MM.1S (cell line): ENCODE results near the gene CCDC9.

Experiments
- DNase-seq: peaks from one replicate; pipeline ENCODE4 v3.0.0-alpha.2; 2015
- H2AFZ ChIP-seq: fragments of 300-600 bp; sonication (generic); 2 replicates; pipeline ENCODE4 v1.6.0; 2016; ENCODE audit warnings: antibody characterized with exemption, low read length
- H3F3A ChIP-seq: fragments of 300-600 bp; sonication (generic); 2 replicates; pipeline ENCODE4 v1.6.1; 2016; ENCODE audit warnings: mild to moderate bottlenecking, antibody characterized with exemption, low read length, moderate library complexity, mixed read lengths; ENCODE audit not compliant: insufficient read depth
- H3K27ac ChIP-seq: fragments of 300-600 bp; sonication (generic); 2 replicates; pipeline ENCODE4 v1.5.1; 2016; ENCODE audit warnings: mild to moderate bottlenecking, low read length
- H3K27me3 ChIP-seq: fragments of 300-600 bp; sonication (generic); replicated peaks from 2 replicates; pipeline ENCODE4 v1.6.0; 2016; ENCODE audit warnings: low read length; ENCODE audit not compliant: insufficient read depth
- H3K36me3 ChIP-seq: fragments of 300-600 bp; sonication (generic); replicated peaks from 2 replicates; pipeline ENCODE4 v1.6.1; 2016; ENCODE audit warnings: mild to moderate bottlenecking, low read length, mixed read lengths; ENCODE audit not compliant: insufficient read depth
- H3K4me1 ChIP-seq: fragments of 300-600 bp; sonication (generic); 2 replicates; pipeline ENCODE4 v1.6.1; 2016; ENCODE audit warnings: low read length, mixed read lengths
- H3K4me2 ChIP-seq: fragments of 300-600 bp; sonication (generic); 2 replicates; pipeline ENCODE4 v1.6.0; 2016; ENCODE audit warnings: low read depth, low read length
- H3K4me3 ChIP-seq: fragments of 300-600 bp; sonication (generic); 2 replicates; pipeline ENCODE4 v1.5.1; 2016; ENCODE audit warnings: low read length, mixed read lengths
- H3K79me2 ChIP-seq: fragments of 300-600 bp; sonication (generic); 2 replicates; pipeline ENCODE4 v1.6.1; 2016; ENCODE audit warnings: mixed run types, low read length, mixed read lengths
- H3K9ac ChIP-seq: fragments of 300-600 bp; sonication (generic); 2 replicates; pipeline ENCODE4 v1.6.1; 2016; ENCODE audit warnings: low read length, mixed read lengths
- H3K9me2 ChIP-seq: fragments of 300-600 bp; sonication (generic); replicated peaks from 2 replicates; pipeline ENCODE4 v1.6.1; 2016; ENCODE audit warnings: mild to moderate bottlenecking, low read length, mixed read lengths; ENCODE audit not compliant: insufficient read depth
- H3K9me3 ChIP-seq: fragments of 300-600 bp; sonication (generic); replicated peaks from 2 replicates; pipeline ENCODE4 v1.6.1; 2016; ENCODE audit warnings: mild to moderate bottlenecking, low read length, mixed read lengths; ENCODE audit not compliant: insufficient read depth
- H4K20me1 ChIP-seq: fragments of 300-600 bp; sonication (generic); 2 replicates; pipeline ENCODE4 v1.6.1; 2016; ENCODE audit warnings: mild to moderate bottlenecking, low read length, moderate library complexity, mixed read lengths; ENCODE audit not compliant: insufficient read depth
- EZH2 ChIP-seq: fragments of 300-600 bp; sonication (generic); optimal IDR thresholded peaks from 2 replicates; pipeline ENCODE3; 2017; ENCODE audit warnings: low read depth, mild to moderate bottlenecking, antibody characterized with exemption, low read length, mixed read lengths
- EZH2phosphoT487 ChIP-seq: fragments of 300-600 bp; sonication (generic); IDR thresholded peaks from 2 replicates; pipeline ENCODE4 v1.6.1; 2018; ENCODE audit warnings: antibody characterized with exemption, low read length
- TF ChIP-seq, protein P1 (sequence below): fragments of 300-600 bp; sonication (generic); IDR thresholded peaks from 2 replicates; pipeline ENCODE4 v1.5.1; 2016; ENCODE audit warnings: antibody characterized with exemption, low read length, mixed read lengths

Gene CCDC9

DNA sequence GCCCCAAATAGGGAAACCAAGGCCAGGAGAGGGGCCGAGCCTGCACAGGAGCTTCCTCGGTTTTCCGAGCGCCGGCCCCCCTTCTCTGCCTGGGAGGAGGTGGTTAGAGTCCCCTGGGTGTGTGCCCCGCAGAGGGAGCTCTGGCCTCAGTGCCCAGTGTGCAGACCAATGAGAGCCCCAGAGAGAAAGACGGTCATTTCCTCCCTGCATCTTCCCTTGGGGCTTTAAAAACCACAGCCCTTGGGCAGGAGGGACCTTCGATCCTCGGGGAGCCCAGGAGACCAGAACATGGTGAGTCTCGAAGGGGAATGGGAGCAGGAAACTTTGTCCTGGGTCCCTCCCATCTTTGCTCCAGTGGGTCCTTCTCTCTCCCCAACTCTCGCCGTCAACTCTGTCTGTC is 53.3 kb downstream of the CCDC9 start, which contains the start of gene C5AR1:
Gene C5AR1, plus strand, starts transcription at position 254 of the 400 bp plus-strand sequence. Its CDS starts 35 bp downstream, at position 289.
- no peak for DNase-seq
- no peak within 1 kb of the TSS for H3K27ac ChIP-seq
- H3K9me3 ChIP-seq = no peaks in the 10 kb centered on the region
- no peaks in the 10 kb centered on the region for H3F3A ChIP-seq
- H3K79me2 ChIP-seq = no peaks in the 10 kb centered on the region
- no peak within 1 kb of the TSS for H3K4me3 ChIP-seq
- H3K4me2 ChIP-seq = no peak within 1 kb of the TSS
- H4K20me1 ChIP-seq = no peaks in the 10 kb centered on the region
- H3K36me3 ChIP-seq = no peaks in the 10 kb centered on the region
- no peak within 1 kb of the TSS for H3K9ac ChIP-seq
- H3K27me3 ChIP-seq = peaks cover 76% of the 10 kb centered on the region
- TF ChIP-seq EZH2 = no peak
- H2AFZ ChIP-seq = no peak within 1 kb of the TSS
- H3K9me2 ChIP-seq = no peaks in the 10 kb centered on the region
- H3K4me1 ChIP-seq = no peaks in the 10 kb centered on the region

DNA sequence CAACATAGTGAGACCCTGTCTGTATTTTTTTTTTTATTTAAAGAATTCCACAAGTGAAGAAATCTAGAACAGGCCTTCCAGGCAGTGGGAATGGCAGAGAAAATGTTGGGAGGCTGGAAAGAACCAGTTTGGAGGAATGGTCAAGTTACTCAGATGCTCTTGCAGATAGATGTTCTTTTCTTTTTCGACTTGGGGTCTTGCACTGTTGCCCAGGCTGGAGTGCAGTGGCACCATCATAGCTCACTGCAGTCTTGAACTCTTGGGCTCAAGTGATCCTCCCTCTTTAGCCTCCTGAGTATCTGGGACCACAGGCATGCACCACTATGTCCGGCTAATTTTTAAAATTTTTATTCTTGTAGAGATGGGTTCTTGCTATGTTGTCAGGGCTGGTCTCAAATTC is 54.0 kb downstream of the CCDC9 start:
- no peak for TF ChIP-seq EZH2phosphoT487
- TF ChIP-seq, protein P1, sequence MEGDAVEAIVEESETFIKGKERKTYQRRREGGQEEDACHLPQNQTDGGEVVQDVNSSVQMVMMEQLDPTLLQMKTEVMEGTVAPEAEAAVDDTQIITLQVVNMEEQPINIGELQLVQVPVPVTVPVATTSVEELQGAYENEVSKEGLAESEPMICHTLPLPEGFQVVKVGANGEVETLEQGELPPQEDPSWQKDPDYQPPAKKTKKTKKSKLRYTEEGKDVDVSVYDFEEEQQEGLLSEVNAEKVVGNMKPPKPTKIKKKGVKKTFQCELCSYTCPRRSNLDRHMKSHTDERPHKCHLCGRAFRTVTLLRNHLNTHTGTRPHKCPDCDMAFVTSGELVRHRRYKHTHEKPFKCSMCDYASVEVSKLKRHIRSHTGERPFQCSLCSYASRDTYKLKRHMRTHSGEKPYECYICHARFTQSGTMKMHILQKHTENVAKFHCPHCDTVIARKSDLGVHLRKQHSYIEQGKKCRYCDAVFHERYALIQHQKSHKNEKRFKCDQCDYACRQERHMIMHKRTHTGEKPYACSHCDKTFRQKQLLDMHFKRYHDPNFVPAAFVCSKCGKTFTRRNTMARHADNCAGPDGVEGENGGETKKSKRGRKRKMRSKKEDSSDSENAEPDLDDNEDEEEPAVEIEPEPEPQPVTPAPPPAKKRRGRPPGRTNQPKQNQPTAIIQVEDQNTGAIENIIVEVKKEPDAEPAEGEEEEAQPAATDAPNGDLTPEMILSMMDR = no peak
- TF ChIP-seq EZH2 = no peak

DNA sequence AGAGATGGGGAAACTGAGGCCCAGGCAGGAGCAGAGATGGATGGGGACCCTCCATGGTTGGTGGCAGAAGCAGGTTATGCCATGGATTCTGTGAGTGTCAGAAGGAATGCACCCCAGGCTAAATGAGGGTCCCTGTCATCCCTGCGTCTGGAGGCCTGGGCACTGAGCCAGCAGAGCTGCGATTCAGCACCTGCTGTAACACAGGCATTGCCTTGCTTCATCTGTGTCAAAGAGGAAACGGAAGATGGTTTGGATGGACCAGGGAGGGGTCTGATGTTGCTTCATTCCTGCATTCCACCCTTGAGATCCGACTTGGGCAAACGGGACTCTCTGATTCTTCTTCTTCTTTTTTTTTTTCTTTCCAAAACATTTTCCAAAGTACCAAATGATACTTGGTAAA is 54.5 kb downstream of the CCDC9 start:
- H3K27ac ChIP-seq = no peak overlapping the region
- no peaks in the 10 kb centered on the region for H3K36me3 ChIP-seq
- no peak overlapping the region for H3K9ac ChIP-seq
- H3F3A ChIP-seq = no peaks in the 10 kb centered on the region
- TF ChIP-seq, protein P1 = no peak
- TF ChIP-seq EZH2 (no peak), EZH2phosphoT487 (no peak)
- no peaks in the 10 kb centered on the region for H3K9me2 ChIP-seq
- H3K9me3 ChIP-seq = no peaks in the 10 kb centered on the region
- no peaks in the 10 kb centered on the region for H4K20me1 ChIP-seq
- H3K79me2 ChIP-seq = no peaks in the 10 kb centered on the region
- no peak overlapping the region for H3K4me3 ChIP-seq
- H2AFZ ChIP-seq = no peak overlapping the region
- peaks cover 83% of the 10 kb centered on the region for H3K27me3 ChIP-seq
- no peak overlapping the region for H3K4me2 ChIP-seq
- no peaks in the 10 kb centered on the region for H3K4me1 ChIP-seq
- no peak for DNase-seq

More for the DNA sequence above, 54.0 kb downstream of the CCDC9 start:
- Histone ChIP-seq H3K79me2 (no peaks in the 10 kb centered on the region), H3K27ac (no peak overlapping the region), H3K9me2 (no peaks in the 10 kb centered on the region), H3K27me3 (peaks cover 82% of the 10 kb centered on the region), H3K4me3 (no peak overlapping the region), H3K4me2 (no peak overlapping the region), H3F3A (no peaks in the 10 kb centered on the region), H3K9ac (no peak overlapping the region), H3K9me3 (no peaks in the 10 kb centered on the region), H4K20me1 (no peaks in the 10 kb centered on the region), H3K4me1 (no peaks in the 10 kb centered on the region), H3K36me3 (no peaks in the 10 kb centered on the region), H2AFZ (no peak overlapping the region)
- DNase-seq = no peak

DNA sequence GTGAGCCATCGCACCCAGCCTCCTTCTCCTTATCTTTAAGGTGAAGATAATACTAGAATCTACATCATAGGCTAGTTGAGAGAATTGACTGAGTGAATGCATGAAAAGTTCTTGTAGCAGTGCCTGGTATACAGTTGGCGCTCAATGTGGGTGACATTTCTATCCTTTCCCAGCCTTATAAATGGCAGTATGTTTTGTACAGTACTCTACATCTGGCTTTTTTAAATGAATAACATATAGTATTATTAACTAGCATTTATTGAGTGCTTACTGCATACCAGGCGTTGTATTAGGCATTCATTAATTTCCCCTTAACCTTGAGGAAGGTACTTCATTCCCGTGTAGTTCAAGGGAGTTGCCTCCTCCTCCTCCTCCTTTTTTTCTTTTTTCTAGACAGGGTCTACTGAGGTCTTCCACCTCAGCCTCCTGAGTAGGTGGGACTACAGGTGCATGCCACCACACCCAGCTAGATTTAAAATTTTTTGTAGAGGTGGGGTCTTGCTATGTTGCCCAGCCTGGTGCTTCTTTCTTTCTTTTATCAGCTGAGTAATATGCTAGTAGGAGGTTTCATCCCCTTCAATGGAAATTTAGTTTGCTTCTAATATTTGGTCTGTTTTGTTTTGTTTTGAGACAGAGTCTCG is 56.2 kb downstream of the CCDC9 start:
- Histone ChIP-seq H3F3A (no peaks in the 10 kb centered on the region), H3K27ac (no peak overlapping the region)

More for the DNA sequence above, 56.2 kb downstream of the CCDC9 start:
- Histone ChIP-seq H3K9ac (no peak overlapping the region), H3K4me1 (no peaks in the 10 kb centered on the region), H2AFZ (no peak overlapping the region), H3K79me2 (no peaks in the 10 kb centered on the region), H3K27me3 (peaks cover 79% of the 10 kb centered on the region), H3K36me3 (no peaks in the 10 kb centered on the region), H4K20me1 (no peaks in the 10 kb centered on the region), H3K9me3 (no peaks in the 10 kb centered on the region), H3K9me2 (no peaks in the 10 kb centered on the region), H3K4me3 (no peak overlapping the region), H3K4me2 (no peak overlapping the region)
- TF ChIP-seq, protein P1 = no peak
- TF ChIP-seq EZH2 (no peak), EZH2phosphoT487 (no peak)
- no peak for DNase-seq
